GM10248 (cell line): Measurements from ENCODE around the gene SNAPIN.

Experiments used
- CTCF ChIA-PET: fragments of 300-600 bp; sonication (Branson Sonifier 250); formaldehyde crosslinking; extraction: SDS; loops from one replicate; lab custom pipeline; 2021; ENCODE audit warnings: antibody characterized with exemption; lab: Yijun Ruan, JAX
- POLR2A ChIA-PET: fragments of 350-650 bp; sonication (Branson Sonifier 250); formaldehyde crosslinking; extraction: SDS; loops from one replicate; lab custom pipeline; 2020; ENCODE audit warnings: antibody characterized with exemption; lab: Yijun Ruan, JAX
- DNase-seq: peaks from one replicate; pipeline ENCODE4 v3.0.0; 2012; ENCODE audit errors: extremely low spot score
- CTCF ChIP-seq: IDR thresholded peaks from 2 replicates; pipeline ENCODE4 v1.5.1; 2012; ENCODE audit warnings: mild to moderate bottlenecking, low read depth; ENCODE audit errors: extremely low read depth, missing control alignments, control extremely low read depth

SNAPIN gene

GRCh38 chr1:153616144-153616916, 42.2 kb upstream of the SNAPIN start, which contains the start of gene S100A14:
Gene S100A14 (minus strand): TSS chr1:153616325. CDS start chr1:153615858, 467 bp downstream.
- ChIA-PET CTCF (interaction anchor here (0.6 to 9.1 kb wide), 13 partner anchors 8 to 106 kb away, joined by 3 to 136 read pairs (median 5); partner anchors contain the start of genes CHTOP, S100A1 and S100A13), POLR2A (no interaction called here)
- peak; percentile 47 for DNase-seq
- no peak for TF ChIP-seq CTCF

- ChIA-PET POLR2A (no interaction called here), CTCF (interaction anchor here (0.8 to 9.1 kb wide), 17 partner anchors 9 to 106 kb away, joined by 3 to 136 read pairs (median 6); partner anchors contain the start of genes CHTOP, S100A1 and S100A13)
- peak; percentile 7 for DNase-seq
- TF ChIP-seq CTCF: no peak
These were observed 41.6 kb upstream of the SNAPIN start for GRCh38 chr1:153616917-153617311.

GRCh38 chr1:153617663-153618062, 40.8 kb upstream of the SNAPIN start:
- TF ChIP-seq CTCF: peak; percentile 83
- peak; percentile 34 for DNase-seq
- ChIA-PET POLR2A (no interaction called here), CTCF (interaction anchor here (0.8 to 9.1 kb wide), 18 partner anchors 10 to 107 kb away, joined by 3 to 136 read pairs (median 6); partner anchors contain the start of genes S100A1 and S100A13)

- no peak for DNase-seq
- ChIA-PET CTCF (interaction anchor here (1.2 to 9.1 kb wide), 13 partner anchors 10 to 69 kb away, joined by 3 to 136 read pairs (median 6); partner anchors contain the start of genes S100A1 and S100A13), POLR2A (no interaction called here)
- TF ChIP-seq CTCF: no peak
These were observed 39.3 kb upstream of the SNAPIN start for GRCh38 chr1:153619171-153619570.

DNA sequence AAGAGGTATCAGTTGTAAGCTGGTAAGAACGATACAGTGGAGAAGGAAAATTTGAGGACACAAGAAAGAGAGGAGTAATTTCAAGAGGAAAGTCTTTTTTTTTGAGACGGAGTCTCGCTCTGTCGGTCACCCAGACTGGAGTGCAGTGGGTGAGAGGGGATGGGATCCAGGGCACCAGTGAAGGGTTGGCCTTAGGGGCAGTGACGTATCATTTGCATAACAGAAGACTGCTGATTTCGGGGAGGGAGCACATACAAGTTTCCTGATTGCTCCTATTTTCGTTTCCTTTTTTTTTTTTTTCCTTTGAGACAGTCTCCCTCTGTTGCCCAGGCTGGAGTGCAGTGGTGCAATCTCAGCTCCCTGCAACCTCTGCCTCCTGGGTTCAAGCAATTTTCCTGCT, 35.4 kb upstream of the SNAPIN start:
- ChIA-PET POLR2A (interaction anchor here (0.6 to 0.9 kb wide), 2 partner anchors 10 to 48 kb away, joined by 3 to 7 read pairs; partner anchors contain the start of genes CHTOP and ILF2), CTCF (interaction anchor here (1.3 to 6.0 kb wide), 5 partner anchors 8 to 112 kb away, joined by 3 to 26 read pairs (median 6); no protein-coding TSS in a partner anchor)
- no peak for TF ChIP-seq CTCF
- DNase-seq: no peak

DNA sequence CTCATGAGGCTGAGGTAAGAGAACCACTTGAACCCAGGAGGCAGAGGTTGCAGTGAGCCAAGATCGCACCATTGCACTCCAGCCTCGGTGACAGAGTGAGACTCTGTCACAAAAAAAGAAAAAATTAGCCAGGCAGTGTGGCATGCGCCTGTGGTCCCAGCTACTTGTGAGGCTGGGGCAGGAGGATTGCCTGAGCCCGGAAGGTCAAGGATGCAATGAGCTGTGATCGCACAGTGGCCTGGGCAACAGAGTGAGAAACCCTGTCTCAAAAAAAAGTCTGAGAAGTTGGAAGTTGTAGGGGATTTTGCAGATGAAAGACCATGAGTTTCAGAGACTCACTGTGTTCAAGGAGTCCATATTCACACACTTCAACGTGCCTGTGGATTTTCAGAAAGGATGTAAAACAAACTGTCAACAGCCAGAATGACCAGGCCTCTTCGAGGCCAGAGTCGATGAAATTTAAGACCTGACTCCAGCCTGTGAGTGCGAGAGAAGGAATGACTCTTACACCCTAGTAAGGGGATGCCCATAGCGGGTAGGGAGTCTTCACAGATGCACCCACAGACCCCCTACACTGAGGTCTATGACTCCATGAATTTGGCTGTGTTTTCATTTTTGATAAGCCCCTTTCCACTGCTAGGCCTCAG, 33.4 kb upstream of the SNAPIN start:
- TF ChIP-seq CTCF: no peak
- DNase-seq: no peak
- POLR2A ChIA-PET: no interaction called here
- CTCF ChIA-PET: interaction anchor here (1.1 to 6.0 kb wide), 4 partner anchors 10 to 114 kb away, joined by 3 to 26 read pairs (median 11); no protein-coding TSS in a partner anchor
